Neural progenitor cell (in vitro differentiated cells): ENCODE data around the gene UNC80. TPM values are rescaled to one million over a fixed set of nuclear protein-coding genes. Genes with fewer than 3 reads are reported as not detected.

Experiments used
- DNase-seq: peaks from one replicate; pipeline ENCODE4 v3.0.0-alpha.2; 2016; ENCODE audit warnings: low spot score
- H2AFZ ChIP-seq: fragments of 200-600 bp; sonication (generic); replicated peaks from 2 replicates; pipeline ENCODE4 v1.6.1; 2016; ENCODE audit warnings: antibody characterized with exemption
- H3F3A ChIP-seq: fragments of 200-600 bp; sonication (generic); 2 replicates; pipeline ENCODE4 v1.6.1; 2016; ENCODE audit warnings: antibody characterized with exemption, low read depth
- H3K27ac ChIP-seq: fragments of 200-600 bp; sonication (generic); 2 replicates; pipeline ENCODE4 v1.5.1; 2016; ENCODE audit warnings: mild to moderate bottlenecking
- H3K27me3 ChIP-seq: fragments of 200-600 bp; sonication (generic); 2 replicates; pipeline ENCODE4 v1.6.1; 2016; ENCODE audit warnings: mild to moderate bottlenecking, moderate library complexity
- H3K36me3 ChIP-seq: fragments of 200-600 bp; sonication (generic); 2 replicates; pipeline ENCODE4 v1.5.1; 2016
- H3K4me1 ChIP-seq: fragments of 200-600 bp; sonication (generic); 2 replicates; pipeline ENCODE4 v1.6.1; 2016; ENCODE audit warnings: mixed run types
- H3K4me2 ChIP-seq: fragments of 200-600 bp; sonication (generic); 2 replicates; pipeline ENCODE4 v1.6.1; 2016
- H3K4me3 ChIP-seq: fragments of 200-600 bp; sonication (generic); 2 replicates; pipeline ENCODE4 v1.5.1; 2016
- H3K79me2 ChIP-seq: fragments of 200-600 bp; sonication (generic); 2 replicates; pipeline ENCODE4 v1.6.1; 2016; ENCODE audit warnings: low read depth
- H3K9ac ChIP-seq: fragments of 200-600 bp; sonication (generic); 2 replicates; pipeline ENCODE4 v1.6.1; 2016
- H3K9me3 ChIP-seq: fragments of 200-600 bp; sonication (generic); 2 replicates; pipeline ENCODE4 v1.5.1; 2016; ENCODE audit warnings: low read depth
- H4K20me1 ChIP-seq: fragments of 200-600 bp; sonication (generic); 2 replicates; pipeline ENCODE4 v1.6.1; 2016; ENCODE audit warnings: low read depth
- H3K27ac Mint-ChIP-seq: 3 replicates; pipeline ENCODE4 v1.8.0; 2021; ENCODE audit warnings: mixed read lengths
- H3K27me3 Mint-ChIP-seq: 2 replicates; pipeline ENCODE4 v1.8.0; 2022; ENCODE audit warnings: low read depth, mild to moderate bottlenecking, inconsistent platforms, moderate library complexity, mixed read lengths; ENCODE audit not compliant: insufficient read depth
- H3K36me3 Mint-ChIP-seq: 3 replicates; pipeline ENCODE4 v1.8.0; 2021; ENCODE audit warnings: mixed read lengths
- H3K4me1 Mint-ChIP-seq: 3 replicates; pipeline ENCODE4 v1.8.0; 2021; ENCODE audit warnings: mixed read lengths
- H3K4me3 Mint-ChIP-seq: 3 replicates; pipeline ENCODE4 v1.8.0; 2021; ENCODE audit warnings: mild to moderate bottlenecking, moderate library complexity, mixed read lengths
- H3K9me3 Mint-ChIP-seq: 3 replicates; pipeline ENCODE4 v1.8.0; 2020; ENCODE audit warnings: mixed read lengths
- CTCF ChIP-seq: fragments of 200-600 bp; sonication (generic); IDR thresholded peaks from 2 replicates; pipeline ENCODE4 v1.5.1; 2017; ENCODE audit warnings: antibody characterized with exemption, mild to moderate bottlenecking
- EZH2 ChIP-seq: fragments of 200-600 bp; sonication (generic); IDR thresholded peaks from 2 replicates; pipeline ENCODE4 v1.6.1; 2017; ENCODE audit warnings: antibody characterized with exemption, mild to moderate bottlenecking, moderate library complexity
- EZH2phosphoT487 ChIP-seq: fragments of 200-600 bp; sonication (generic); IDR thresholded peaks from 2 replicates; pipeline ENCODE4 v1.6.1; 2017; ENCODE audit warnings: antibody characterized with exemption
- total RNA-seq: library from RNA; depleted of rRNA; stranded (reverse); fragments of >200 nt; gene quantifications from 2 replicates; pipeline ENCODE4 v1.2.3, GENCODE V29; 2015; ENCODE audit warnings: low replicate concordance

The UNC80 gene
- total RNA-seq, 1 donor from 2014 or later: 1.9 TPM

GRCh38 chr2:209840434-209840833 lies 68.8 kb downstream of the UNC80 start:
- no peak overlapping the region for H3K27ac Mint-ChIP-seq
- Histone ChIP-seq H3F3A (no peaks in the 10 kb centered on the region), H3K27me3 (no peaks in the 10 kb centered on the region), H3K4me3 (no peak overlapping the region), H3K9me3 (no peaks in the 10 kb centered on the region), H3K4me2 (no peak overlapping the region), H3K4me1 (no peaks in the 10 kb centered on the region), H2AFZ (no peak overlapping the region), H3K9ac (no peak overlapping the region), H3K79me2 (no peaks in the 10 kb centered on the region), H4K20me1 (no peaks in the 10 kb centered on the region), H3K27ac (no peak overlapping the region), H3K36me3 (no peaks in the 10 kb centered on the region)
- H3K4me3 Mint-ChIP-seq: no peak overlapping the region
- H3K36me3 Mint-ChIP-seq: peaks cover 7% of the 10 kb centered on the region
- no peaks in the 10 kb centered on the region for H3K9me3 Mint-ChIP-seq
- TF ChIP-seq EZH2: no peak
- no peak for TF ChIP-seq CTCF
- no peak for TF ChIP-seq EZH2phosphoT487
- peaks cover 5% of the 10 kb centered on the region for H3K27me3 Mint-ChIP-seq
- no peaks in the 10 kb centered on the region for H3K4me1 Mint-ChIP-seq
- no peak for DNase-seq

GRCh38 chr2:209845666-209846065 lies 74.0 kb downstream of the UNC80 start:
- Mint-ChIP-seq H3K27me3 (peaks cover 2% of the 10 kb centered on the region), H3K9me3 (no peaks in the 10 kb centered on the region), H3K4me3 (no peak overlapping the region), H3K4me1 (no peaks in the 10 kb centered on the region), H3K27ac (no peak overlapping the region), H3K36me3 (peaks cover 2% of the 10 kb centered on the region)
- Histone ChIP-seq H3K27ac (no peak overlapping the region), H3K27me3 (no peaks in the 10 kb centered on the region), H2AFZ (peak overlapping the region; percentile 52), H3K4me2 (no peak overlapping the region), H3K9me3 (no peaks in the 10 kb centered on the region), H3K4me3 (no peak overlapping the region), H3K79me2 (no peaks in the 10 kb centered on the region), H3K36me3 (no peaks in the 10 kb centered on the region), H3F3A (no peaks in the 10 kb centered on the region), H4K20me1 (no peaks in the 10 kb centered on the region), H3K4me1 (peaks cover 10% of the 10 kb centered on the region), H3K9ac (no peak overlapping the region)
- no peak for DNase-seq
- TF ChIP-seq CTCF: no peak
- no peak for TF ChIP-seq EZH2phosphoT487
- TF ChIP-seq EZH2: no peak

GRCh38 chr2:209864716-209865295 lies 93.2 kb downstream of the UNC80 start:
- H3F3A ChIP-seq: no peaks in the 10 kb centered on the region
- H3K9me3 Mint-ChIP-seq: peaks cover 32% of the 10 kb centered on the region
- H3K27me3 Mint-ChIP-seq: no peaks in the 10 kb centered on the region
- peaks cover 6% of the 10 kb centered on the region for H3K36me3 ChIP-seq
- no peak overlapping the region for H3K27ac Mint-ChIP-seq
- peak overlapping the region; percentile 63 for H2AFZ ChIP-seq
- H3K4me1 ChIP-seq: no peaks in the 10 kb centered on the region
- H3K36me3 Mint-ChIP-seq: peaks cover 13% of the 10 kb centered on the region
- TF ChIP-seq CTCF (no peak), EZH2 (no peak), EZH2phosphoT487 (no peak)
- peaks cover 11% of the 10 kb centered on the region for H3K9me3 ChIP-seq
- H3K4me3 ChIP-seq: no peak overlapping the region
- no peaks in the 10 kb centered on the region for H3K4me1 Mint-ChIP-seq
- no peak overlapping the region for H3K27ac ChIP-seq
- no peaks in the 10 kb centered on the region for H3K27me3 ChIP-seq
- no peak overlapping the region for H3K9ac ChIP-seq
- H4K20me1 ChIP-seq: no peaks in the 10 kb centered on the region
- no peaks in the 10 kb centered on the region for H3K79me2 ChIP-seq
- DNase-seq: peak; percentile 30
- H3K4me3 Mint-ChIP-seq: no peak overlapping the region
- H3K4me2 ChIP-seq: no peak overlapping the region
